Pancreas (tissue), 10 donors: ENCODE data around the gene LCN12. TPM values are rescaled to one million over a fixed set of nuclear protein-coding genes. Genes with fewer than 3 reads are reported as not detected.

Experiments used
- ATAC-seq, 4 donors: fragments of 200-7000 bp; cut with Tn5 transposase; one replicate each; pipeline versions ENCODE4 v1.8.0 to v1.9.1; 2020; ENCODE audit warnings: mild to moderate bottlenecking in 4 of 4, moderate library complexity in 4 of 4
- DNase-seq, 6 donors: peaks; one replicate each; pipeline ENCODE4 v3.0.0-alpha.2; 2020
- FAIRE-seq: peaks from 2 replicates; lab custom pipeline; 2012; peaks lifted over from hg19 to GRCh38; lab: Jason Lieb, UNC
- H3K27ac ChIP-seq, 4 donors: fragments of 200-600 bp; sonication (generic); 1 replicate in 3 of 4; 2 replicates in 1 of 4; pipeline versions ENCODE4 v1.5.0 to v1.8.0; 2020
- H3K27me3 ChIP-seq, 4 donors: fragments of 200-600 bp; one replicate each; pipeline ENCODE4 v1.8.0; 2021
- H3K36me3 ChIP-seq, 3 donors: fragments of 200-600 bp; sonication (generic) in 1 of 3; one replicate each; pipeline versions ENCODE4 v1.5.0 to v1.8.0; 2020 to 2021
- H3K4me1 ChIP-seq, 3 donors: fragments of 200-600 bp; one replicate each; pipeline ENCODE4 v1.8.0; 2021
- H3K4me3 ChIP-seq, 4 donors: fragments of 200-600 bp; sonication (generic) in 2 of 4; one replicate each; pipeline versions ENCODE4 v1.5.0 to v1.8.0; 2020 to 2021
- H3K9me3 ChIP-seq, 4 donors: fragments of 200-600 bp; one replicate each; pipeline ENCODE4 v1.8.0; 2021
- CTCF ChIP-seq, 4 donors: fragments of 200-600 bp; sonication (generic) in 3 of 4; IDR thresholded peaks; one replicate each; pipeline versions ENCODE4 v1.5.0 to v1.8.0; 2021; ENCODE audit warnings: antibody characterized with exemption in 4 of 4
- WGBS, 2 donors: extraction: QIAGEN DNeasy Blood & Tissue Kit; methylation state at CpG; one replicate each; pipeline ENCODE4 v1.1.7; 2013; 5-methylcytosine and 5-hydroxymethylcytosine counted together
- intact Hi-C, 3 donors: fragments of 100-400 bp; cut with DNase I; formaldehyde crosslinking; loops; one replicate each; pipeline versions ENCODE4 v1.11.1 to v1.14.2; 2022
- polyA plus RNA-seq, 2 donors: library from polyadenylated mRNA; stranded (reverse); fragments of 200-250 nt; gene quantifications; one replicate each; pipeline ENCODE4 v1.2.3, GENCODE V29; 2013
- total RNA-seq, 6 donors: library from RNA; stranded (reverse); fragmentation: NEBNext Ultra II Directional in 4 of 6; extraction: Animal tissue kit (Norgen Biotek cat#: 25700) in 4 of 6; gene quantifications; one replicate each; pipeline versions ENCODE4 v1.2.1 to v1.2.4, GENCODE V29; 2021 to 2023
- donor health status: healthy with polysubstance abuse.
- donor health status: DM: no; HTN: no; CAD: no; lungs with moderate emphysema.
- donor health status: DM: no; HTN: no; CAD: no.
- donor health status: control.
- donor health status: control.
- donor health status: Bipolar disorder and iron deficiency.
- donor health status: DM: yes; HTN: yes; CAD: no.
- donor health status: DM: no; HTN: no; CAD: no.
- donor health status: DM: no; HTN: no; CAD: no.
- donor health status: DM: yes; HTN: yes; CAD: no.

Gene LCN12
- total and polyA plus RNA-seq, 8 donors = 0.57 to 16.5 (median 3.4) TPM

- Histone ChIP-seq H3K27ac (no peak overlapping the region), H3K4me3 (no peak overlapping the region), H3K4me1 (no peaks in the 10 kb centered on the region), H3K36me3 (peaks cover 7 to 27% (median 22%) of the 10 kb centered on the region in 3 donors), H3K27me3 (no peaks in the 10 kb centered on the region), H3K9me3 (no peaks in the 10 kb centered on the region)
- ATAC-seq (no peak), DNase-seq (peak in 1 of 6 donors; percentile 46), FAIRE-seq (no peak)
- 89 to 93% methylated on average over 15 of the region's 15 CpGs for WGBS, 2 donors
- intact Hi-C loops = no loop called here
- no peak for TF ChIP-seq CTCF (IDR thresholded peaks at IDR 0.05)
These were observed 14.7 kb upstream of the LCN12 start for GRCh38 chr9:136937186-136938001.

GRCh38 chr9:136939431-136939995, 12.6 kb upstream of the LCN12 start:
- FAIRE-seq (no peak), ATAC-seq (no peak)
- 91% methylated on average over 28 of the region's 28 CpGs for WGBS, 2 donors

GRCh38 chr9:136939996-136940525, 12.0 kb upstream of the LCN12 start:
- FAIRE-seq (no peak), DNase-seq (peak in 5 of 6 donors; percentile 48 to 72 (median 67)), ATAC-seq (peak in 2 of 4 donors; percentile 1 to 3)
- Histone ChIP-seq H3K4me3 (no peak overlapping the region), H3K27me3 (no peaks in the 10 kb centered on the region), H3K36me3 (peaks cover 7 to 31% (median 25%) of the 10 kb centered on the region in 3 donors), H3K4me1 (no peaks in the 10 kb centered on the region), H3K27ac (no peak overlapping the region), H3K9me3 (no peaks in the 10 kb centered on the region)
- intact Hi-C loops = loop anchor here in 1 of 3 donors (10.0 kb wide), 2 partner anchors 95 to 145 kb away; partner anchors contain the start of genes AJM1, CCDC183, PHPT1 and TMEM141
- TF ChIP-seq CTCF (IDR thresholded peaks at IDR 0.05) = no peak
- 50 to 56% methylated on average over 16 of the region's 16 CpGs for WGBS, 2 donors

More at GRCh38 chr9:136939431-136939995, 12.6 kb upstream of the LCN12 start:
- no peak for TF ChIP-seq CTCF (IDR thresholded peaks at IDR 0.05)
- Histone ChIP-seq H3K4me3 (no peak overlapping the region), H3K9me3 (no peaks in the 10 kb centered on the region), H3K27me3 (no peaks in the 10 kb centered on the region), H3K27ac (no peak overlapping the region), H3K4me1 (no peaks in the 10 kb centered on the region), H3K36me3 (peaks cover 7 to 31% (median 25%) of the 10 kb centered on the region in 3 donors)
- peak in 2 of 6 donors; percentile 54 to 76 for DNase-seq
- intact Hi-C loops = no loop called here

GRCh38 chr9:136940526-136941230, 11.4 kb upstream of the LCN12 start:
- H3K9me3 ChIP-seq = no peaks in the 10 kb centered on the region
- no peaks in the 10 kb centered on the region for H3K27me3 ChIP-seq
- H3K4me3 ChIP-seq = no peak overlapping the region
- no peak overlapping the region for H3K27ac ChIP-seq
- FAIRE-seq = no peak
- 94 to 96% methylated on average over 40 to 42 of the region's 42 CpGs for WGBS, 2 donors
- no peaks in the 10 kb centered on the region for H3K4me1 ChIP-seq
- no peak for TF ChIP-seq CTCF (IDR thresholded peaks at IDR 0.05)
- intact Hi-C loops = loop anchor here in 1 of 3 donors (10.0 kb wide), 2 partner anchors 96 to 146 kb away; partner anchors contain the start of genes AJM1, CCDC183, PHPT1 and TMEM141
- no peak for ATAC-seq
- DNase-seq = peak in 2 of 6 donors; percentile 55 to 81
- peaks cover 7 to 31% (median 25%) of the 10 kb centered on the region in 3 donors for H3K36me3 ChIP-seq
